Kidney epithelial cell (primary cell): Measurements from ENCODE around the gene PRMT7. TPM values are rescaled to one million over a fixed set of nuclear protein-coding genes. Genes with fewer than 3 reads are reported as not detected.

Experiments
- DNase-seq: peaks from one replicate; pipeline ENCODE4 v3.0.0-alpha.2; 2010; ENCODE audit warnings: low read depth
- H3K27me3 ChIP-seq: 2 replicates; pipeline ENCODE4 v1.6.0; 2011; ENCODE audit warnings: low read length; ENCODE audit not compliant: control insufficient read depth, insufficient read depth
- H3K36me3 ChIP-seq: 2 replicates; pipeline ENCODE4 v1.5.1; 2011; ENCODE audit warnings: low read length; ENCODE audit not compliant: control insufficient read depth, insufficient read depth
- H3K4me3 ChIP-seq: 2 replicates; pipeline ENCODE4 v1.5.1; 2011; ENCODE audit warnings: low read depth, mild to moderate bottlenecking, control low read depth, low read length
- CTCF ChIP-seq: IDR thresholded peaks from 2 replicates; pipeline ENCODE4 v1.5.1; 2011; ENCODE audit warnings: mild to moderate bottlenecking, moderate library complexity, low read length, control low read depth, inconsistent platforms; ENCODE audit not compliant: insufficient read depth, poor library complexity, severe bottlenecking
- total RNA-seq: library from RNA; depleted of rRNA; stranded (reverse); fragments of >200 nt; gene quantifications from 2 replicates; pipeline ENCODE4 v1.2.3, GENCODE V29; 2015

The PRMT7 gene
- total RNA-seq, 1 donor from 2014 or later: 41.8 TPM

- no peak for DNase-seq
- H3K4me3 ChIP-seq: no peak overlapping the region
- no peaks in the 10 kb centered on the region for H3K27me3 ChIP-seq
- no peak for TF ChIP-seq CTCF
- no peaks in the 10 kb centered on the region for H3K36me3 ChIP-seq
Measured at GRCh38 chr16:68291227-68291626, 19.6 kb upstream of the PRMT7 start.

- DNase-seq: no peak
- TF ChIP-seq CTCF: no peak
- H3K27me3 ChIP-seq: no peaks in the 10 kb centered on the region
- no peak overlapping the region for H3K4me3 ChIP-seq
- H3K36me3 ChIP-seq: no peaks in the 10 kb centered on the region
Measured at GRCh38 chr16:68292425-68292824, 18.4 kb upstream of the PRMT7 start.

- TF ChIP-seq CTCF: no peak
- Histone ChIP-seq H3K36me3 (no peaks in the 10 kb centered on the region), H3K27me3 (no peaks in the 10 kb centered on the region), H3K4me3 (no peak overlapping the region)
- DNase-seq: no peak
Measured at GRCh38 chr16:68296291-68296690, 14.5 kb upstream of the PRMT7 start.

- DNase-seq: no peak
- no peak overlapping the region for H3K4me3 ChIP-seq
- no peaks in the 10 kb centered on the region for H3K27me3 ChIP-seq
- no peak for TF ChIP-seq CTCF
- no peaks in the 10 kb centered on the region for H3K36me3 ChIP-seq
Measured at GRCh38 chr16:68296693-68297092, 14.1 kb upstream of the PRMT7 start.

GRCh38 chr16:68297908-68298307 lies 12.9 kb upstream of the PRMT7 start:
- H3K4me3 ChIP-seq: no peak overlapping the region
- TF ChIP-seq CTCF: no peak
- no peaks in the 10 kb centered on the region for H3K27me3 ChIP-seq
- H3K36me3 ChIP-seq: no peaks in the 10 kb centered on the region
- no peak for DNase-seq

GRCh38 chr16:68298312-68298711 lies 12.5 kb upstream of the PRMT7 start:
- no peak for TF ChIP-seq CTCF
- no peak overlapping the region for H3K4me3 ChIP-seq
- H3K27me3 ChIP-seq: no peaks in the 10 kb centered on the region
- DNase-seq: no peak
- no peaks in the 10 kb centered on the region for H3K36me3 ChIP-seq
